SH-SY5Y (cell line): Measurements from ENCODE around the gene CHID1.

Experiments
- GATA2 ChIP-seq: IDR thresholded peaks from 2 replicates; pipeline ENCODE4 v1.6.1; 2011; ENCODE audit warnings: mild to moderate bottlenecking, low read depth, low read length
- GATA3 ChIP-seq: IDR thresholded peaks from 2 replicates; pipeline ENCODE4 v1.6.1; 2011; ENCODE audit warnings: low read depth, mild to moderate bottlenecking, low read length, moderate library complexity

- TF ChIP-seq GATA2 (no peak), GATA3 (no peak)
Observed at GRCh38 chr11:871472-871871, 39.1 kb downstream of the CHID1 start.
